Stomach (tissue), 9 donors: ENCODE results near the gene FMN2. TPM values are rescaled to one million over a fixed set of nuclear protein-coding genes. Genes with fewer than 3 reads are reported as not detected.

Source experiments
- DNase-seq, 2 donors: peaks; one replicate each; pipeline versions ENCODE4 v3.0.0 to v3.0.0-alpha.2; 2013 to 2019
- H3K27ac ChIP-seq, 5 donors: fragments of 200-600 bp in 4 of 5; sonication (generic) in 4 of 5; one replicate each; pipeline ENCODE4 v1.5.1; 2013 to 2019; ENCODE audit warnings: mild to moderate bottlenecking in 1 of 5, moderate library complexity in 1 of 5
- H3K27me3 ChIP-seq, 3 donors: fragments of 200-600 bp; sonication (generic); one replicate each; pipeline ENCODE4 v1.5.1; 2017 to 2019; ENCODE audit warnings: mixed run types in 1 of 3
- H3K36me3 ChIP-seq, 4 donors: fragments of 200-600 bp; sonication (generic); 1 replicate in 3 of 4; 2 replicates in 1 of 4; pipeline ENCODE4 v1.5.1; 2016 to 2019
- H3K4me1 ChIP-seq, 4 donors: fragments of 200-600 bp; sonication (generic); one replicate each; pipeline ENCODE4 v1.5.1; 2016 to 2019
- H3K4me3 ChIP-seq, 4 donors: fragments of 200-600 bp; sonication (generic) in 3 of 4; one replicate each; pipeline ENCODE4 v1.5.1; 2016 to 2019; ENCODE audit warnings: mild to moderate bottlenecking in 1 of 4
- H3K9me3 ChIP-seq, 4 donors: fragments of 200-600 bp; sonication (generic); one replicate each; pipeline ENCODE4 v1.5.1; 2016 to 2019
- EP300 ChIP-seq: sonication (generic); formaldehyde crosslinking; IDR thresholded peaks from one replicate; pipeline ENCODE4 v1.6.1; 2017; ENCODE audit warnings: antibody characterized with exemption
- POLR2A ChIP-seq, 4 donors: fragments of 450-650 bp; IDR thresholded peaks; one replicate each; pipeline ENCODE4 v1.6.1; 2016; ENCODE audit warnings: antibody characterized with exemption in 4 of 4, control low read depth in 2 of 4, mild to moderate bottlenecking in 1 of 4, moderate library complexity in 1 of 4
- POLR2AphosphoS5 ChIP-seq, 3 donors: sonication (generic); formaldehyde crosslinking; IDR thresholded peaks; one replicate each; pipeline ENCODE4 v1.6.1; 2016; ENCODE audit warnings: antibody characterized with exemption in 3 of 3
- WGBS, 5 donors: extraction: QIAGEN DNeasy Blood & Tissue Kit in 3 of 5; methylation state at CpG; one replicate each; pipeline versions ENCODE4 v1.1.5 to v1.1.7; 2013 to 2018; 5-methylcytosine and 5-hydroxymethylcytosine counted together
- intact Hi-C: fragments of 100-400 bp; cut with DNase I; formaldehyde crosslinking; loops from one replicate; pipeline ENCODE4 v1.15.1; 2023; ENCODE audit warnings: low total_unique reads
- polyA plus RNA-seq, 3 donors: library from polyadenylated mRNA; stranded (reverse); fragments of 200-250 nt; gene quantifications; one replicate each; pipeline ENCODE4 v1.2.3, GENCODE V29; 2013
- total RNA-seq, 5 donors: library from RNA; depleted of rRNA; stranded (reverse); fragments of >200 nt; gene quantifications; one replicate each; pipeline versions ENCODE4 v1.1.0 to v1.2.3, GENCODE V29; 2014 to 2016
- TF ChIP-seq, protein P1 (sequence below), 7 experiments: fragments of 450-650 bp in 4 of 7; fragments of 200-600 bp in 3 of 7; sonication (generic) in 3 of 7; IDR thresholded peaks; one replicate each; pipeline ENCODE4 v1.5.1; 2016 to 2019; ENCODE audit warnings: antibody characterized with exemption in 7 of 7, control low read depth in 2 of 7, mild to moderate bottlenecking in 1 of 7
- donor health status: healthy with polysubstance abuse.
- donor health status: Bipolar disorder and iron deficiency.
- donor health status: healthy.

FMN2 gene
- total and polyA plus RNA-seq, 8 donors = 0.61 to 3.3 (median 0.87) TPM; not detected in 2

DNA sequence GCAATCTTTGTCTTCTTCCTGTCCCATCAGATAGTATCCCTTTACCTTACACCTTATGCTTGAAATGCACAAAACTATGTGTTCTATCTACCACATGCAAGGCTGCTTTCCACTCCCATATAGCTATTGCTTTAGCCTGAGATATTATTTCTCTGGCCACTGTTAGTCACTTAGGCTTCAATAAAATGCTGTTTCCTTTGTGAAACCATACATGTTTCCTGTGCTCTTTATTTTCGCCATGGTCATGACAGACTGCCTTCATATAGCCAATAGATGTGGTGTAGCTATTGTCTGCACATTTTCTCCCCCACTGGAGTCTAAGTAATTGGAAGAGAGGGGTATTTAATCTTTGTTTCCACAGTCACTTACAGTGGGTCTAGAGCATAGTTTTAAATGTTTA, 411.9 kb downstream of the FMN2 start:
- Histone ChIP-seq H3K4me3 (no peak overlapping the region), H3K4me1 (no peaks in the 10 kb centered on the region), H3K9me3 (no peaks in the 10 kb centered on the region), H3K27me3 (no peaks in the 10 kb centered on the region), H3K27ac (no peak overlapping the region), H3K36me3 (no peaks in the 10 kb centered on the region)
- intact Hi-C loops = no loop called here
- DNase-seq = no peak
- TF ChIP-seq, protein P1, sequence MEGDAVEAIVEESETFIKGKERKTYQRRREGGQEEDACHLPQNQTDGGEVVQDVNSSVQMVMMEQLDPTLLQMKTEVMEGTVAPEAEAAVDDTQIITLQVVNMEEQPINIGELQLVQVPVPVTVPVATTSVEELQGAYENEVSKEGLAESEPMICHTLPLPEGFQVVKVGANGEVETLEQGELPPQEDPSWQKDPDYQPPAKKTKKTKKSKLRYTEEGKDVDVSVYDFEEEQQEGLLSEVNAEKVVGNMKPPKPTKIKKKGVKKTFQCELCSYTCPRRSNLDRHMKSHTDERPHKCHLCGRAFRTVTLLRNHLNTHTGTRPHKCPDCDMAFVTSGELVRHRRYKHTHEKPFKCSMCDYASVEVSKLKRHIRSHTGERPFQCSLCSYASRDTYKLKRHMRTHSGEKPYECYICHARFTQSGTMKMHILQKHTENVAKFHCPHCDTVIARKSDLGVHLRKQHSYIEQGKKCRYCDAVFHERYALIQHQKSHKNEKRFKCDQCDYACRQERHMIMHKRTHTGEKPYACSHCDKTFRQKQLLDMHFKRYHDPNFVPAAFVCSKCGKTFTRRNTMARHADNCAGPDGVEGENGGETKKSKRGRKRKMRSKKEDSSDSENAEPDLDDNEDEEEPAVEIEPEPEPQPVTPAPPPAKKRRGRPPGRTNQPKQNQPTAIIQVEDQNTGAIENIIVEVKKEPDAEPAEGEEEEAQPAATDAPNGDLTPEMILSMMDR (IDR thresholded peaks at IDR 0.05) = no peak
- TF ChIP-seq EP300 (no peak), POLR2AphosphoS5 (IDR thresholded peaks at IDR 0.05) (no peak), POLR2A (IDR thresholded peaks at IDR 0.05) (no peak)
- WGBS, 5 donors = 39 to 69% (median 42%) methylated on average over 1 of the region's 1 CpG

DNA sequence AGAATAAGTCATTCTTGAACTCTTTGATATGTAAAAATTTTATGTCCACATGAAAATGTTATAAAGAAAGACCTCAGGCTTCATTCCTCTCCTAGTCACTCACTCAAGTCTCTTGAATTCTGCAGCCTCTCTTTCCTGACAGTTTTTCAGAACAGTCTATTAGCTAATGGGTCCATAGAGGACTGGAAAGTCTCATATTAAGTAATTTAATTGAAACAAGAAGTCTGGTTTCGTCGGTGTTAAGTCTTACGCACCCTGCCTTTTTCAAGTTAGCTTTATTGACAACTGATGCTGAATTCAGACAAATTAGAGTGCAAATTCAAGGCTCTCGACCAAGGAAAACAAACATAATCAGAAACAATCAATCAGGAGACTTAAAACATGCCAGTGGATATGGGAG, 414.5 kb downstream of the FMN2 start:
- TF ChIP-seq, protein P1 (IDR thresholded peaks at IDR 0.05) = no peak
- TF ChIP-seq POLR2A (IDR thresholded peaks at IDR 0.05) (no peak), EP300 (no peak)
- no peaks in the 10 kb centered on the region for H3K36me3 ChIP-seq
- no peak overlapping the region for H3K4me3 ChIP-seq
- intact Hi-C loops = no loop called here
- no peak for DNase-seq
- H3K4me1 ChIP-seq = no peaks in the 10 kb centered on the region
- H3K9me3 ChIP-seq = no peaks in the 10 kb centered on the region
- no peaks in the 10 kb centered on the region for H3K27me3 ChIP-seq
- H3K27ac ChIP-seq = no peak overlapping the region
- 82 to 86% (median 86%) methylated on average over 4 of the region's 4 CpGs for WGBS, 5 donors

DNA sequence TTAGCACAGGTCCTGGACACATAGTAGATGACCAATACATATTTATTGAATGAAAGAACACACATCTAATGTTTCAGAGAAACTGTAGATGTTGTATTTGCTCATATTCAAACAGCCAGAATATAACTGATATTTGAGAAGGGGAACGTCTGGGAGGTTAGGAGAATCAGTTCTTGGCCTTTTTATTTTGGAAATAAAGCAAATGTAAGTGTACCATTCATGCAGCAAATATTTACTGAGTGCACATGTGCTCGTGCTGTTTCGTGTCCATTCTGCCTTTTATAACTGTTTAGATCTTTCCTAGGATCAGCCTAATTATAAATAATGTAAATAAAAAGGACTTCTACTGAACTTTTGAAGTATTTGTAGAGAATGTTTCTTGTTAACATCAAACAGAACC, 416.5 kb downstream of the FMN2 start:
- TF ChIP-seq POLR2A (IDR thresholded peaks at IDR 0.05) (no peak), EP300 (no peak), POLR2AphosphoS5 (IDR thresholded peaks at IDR 0.05) (no peak)
- TF ChIP-seq, protein P1 (IDR thresholded peaks at IDR 0.05) = no peak
- WGBS, 5 donors = 8 to 23% (median 15%) methylated on average over 3 of the region's 3 CpGs
- Histone ChIP-seq H3K36me3 (no peaks in the 10 kb centered on the region), H3K4me1 (no peaks in the 10 kb centered on the region), H3K27me3 (no peaks in the 10 kb centered on the region), H3K9me3 (no peaks in the 10 kb centered on the region), H3K27ac (no peak overlapping the region), H3K4me3 (no peak overlapping the region)
- intact Hi-C loops = no loop called here
- no peak for DNase-seq

DNA sequence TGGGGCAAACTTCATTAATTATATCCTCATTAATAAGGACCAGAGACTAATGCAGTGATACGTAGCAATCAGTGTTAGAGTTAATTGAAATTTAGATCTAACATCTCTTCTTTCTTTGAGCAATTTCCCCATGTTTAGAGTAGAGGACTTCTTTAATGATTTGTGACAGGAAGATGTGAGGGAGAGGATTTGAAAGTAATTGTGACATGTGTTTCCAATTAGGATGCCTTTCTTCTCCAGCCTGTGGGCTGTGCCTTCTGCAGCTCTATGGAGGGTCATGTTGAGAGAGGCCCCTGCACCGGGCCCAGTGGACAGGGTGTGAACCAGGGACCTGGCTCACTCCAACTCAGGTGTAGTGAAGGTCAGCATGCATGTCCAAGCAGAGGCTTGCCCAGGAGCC, 417.3 kb downstream of the FMN2 start:
- DNase-seq = no peak
- intact Hi-C loops = no loop called here
- H3K9me3 ChIP-seq = no peaks in the 10 kb centered on the region
- no peaks in the 10 kb centered on the region for H3K36me3 ChIP-seq
- TF ChIP-seq EP300 = no peak
- no peak for TF ChIP-seq POLR2A (IDR thresholded peaks at IDR 0.05)
- TF ChIP-seq, protein P1 (IDR thresholded peaks at IDR 0.05) = no peak
- TF ChIP-seq POLR2AphosphoS5 (IDR thresholded peaks at IDR 0.05) = no peak
- no peaks in the 10 kb centered on the region for H3K27me3 ChIP-seq
- WGBS, 5 donors = 52 to 83% (median 66%) methylated on average over 2 of the region's 2 CpGs
- no peaks in the 10 kb centered on the region for H3K4me1 ChIP-seq
- H3K27ac ChIP-seq = no peak overlapping the region
- H3K4me3 ChIP-seq = no peak overlapping the region

GRCh38 chr1:240511789-240512188, 420.1 kb downstream of the FMN2 start:
- no peak for TF ChIP-seq EP300
- no peak for TF ChIP-seq POLR2AphosphoS5 (IDR thresholded peaks at IDR 0.05)
- no peak for TF ChIP-seq POLR2A (IDR thresholded peaks at IDR 0.05)
- TF ChIP-seq, protein P1 (IDR thresholded peaks at IDR 0.05) = no peak
- peak in 1 of 2 donors; percentile 17 for DNase-seq
- no peak overlapping the region for H3K27ac ChIP-seq
- H3K27me3 ChIP-seq = no peaks in the 10 kb centered on the region
- H3K36me3 ChIP-seq = no peaks in the 10 kb centered on the region
- no peaks in the 10 kb centered on the region for H3K9me3 ChIP-seq
- intact Hi-C loops = no loop called here
- no peak overlapping the region for H3K4me3 ChIP-seq
- H3K4me1 ChIP-seq = no peaks in the 10 kb centered on the region
